Amniotic stem cell (primary cell): ENCODE data around the gene LTN1.
A peak's percentile ranks its signal among the peaks of the same experiment; 100 is the strongest.
"Not testable (repeated sequence)": the region's sequence is repeated elsewhere in the genome, so short reads cannot be mapped to it uniquely, and the experiment has no call there.

ENCODE experiments used
- DNase-seq: peaks from one replicate; lab custom pipeline; 2025; lab: John Stamatoyannopoulos, UW

The LTN1 gene

DNA sequence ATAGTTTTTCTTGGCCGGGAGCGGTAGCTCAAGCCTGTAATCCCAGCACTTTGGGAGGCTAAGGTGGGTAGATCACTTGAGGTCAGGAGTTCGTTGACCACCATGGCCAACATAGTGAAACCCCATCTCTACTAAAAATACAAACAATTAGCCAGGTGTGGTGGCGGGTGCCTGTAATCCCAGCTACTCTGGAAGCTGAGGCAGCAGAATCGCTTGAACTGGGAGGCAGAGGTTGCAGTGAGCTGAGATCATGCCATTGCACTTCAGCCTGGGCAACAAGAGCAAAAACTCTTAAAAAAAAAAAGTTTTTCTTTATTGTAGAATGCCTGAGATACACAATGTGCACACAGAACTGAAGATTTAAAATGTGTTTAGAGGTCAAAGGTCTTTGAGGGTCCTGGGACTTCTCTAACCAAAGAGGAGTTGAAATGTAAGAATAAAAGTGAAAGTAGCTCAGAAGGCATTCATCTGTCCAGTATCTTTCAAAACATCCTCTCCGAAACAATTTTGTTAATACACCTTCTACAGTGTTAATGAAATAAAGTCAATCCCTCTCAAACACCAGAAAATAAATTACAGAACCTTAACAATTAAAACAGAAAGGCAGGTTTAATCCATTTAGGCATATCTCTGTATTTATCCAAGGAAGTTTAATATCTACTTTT is 60.8 kb downstream of the LTN1 start:
- DNase-seq = not testable (repeated sequence)

DNA sequence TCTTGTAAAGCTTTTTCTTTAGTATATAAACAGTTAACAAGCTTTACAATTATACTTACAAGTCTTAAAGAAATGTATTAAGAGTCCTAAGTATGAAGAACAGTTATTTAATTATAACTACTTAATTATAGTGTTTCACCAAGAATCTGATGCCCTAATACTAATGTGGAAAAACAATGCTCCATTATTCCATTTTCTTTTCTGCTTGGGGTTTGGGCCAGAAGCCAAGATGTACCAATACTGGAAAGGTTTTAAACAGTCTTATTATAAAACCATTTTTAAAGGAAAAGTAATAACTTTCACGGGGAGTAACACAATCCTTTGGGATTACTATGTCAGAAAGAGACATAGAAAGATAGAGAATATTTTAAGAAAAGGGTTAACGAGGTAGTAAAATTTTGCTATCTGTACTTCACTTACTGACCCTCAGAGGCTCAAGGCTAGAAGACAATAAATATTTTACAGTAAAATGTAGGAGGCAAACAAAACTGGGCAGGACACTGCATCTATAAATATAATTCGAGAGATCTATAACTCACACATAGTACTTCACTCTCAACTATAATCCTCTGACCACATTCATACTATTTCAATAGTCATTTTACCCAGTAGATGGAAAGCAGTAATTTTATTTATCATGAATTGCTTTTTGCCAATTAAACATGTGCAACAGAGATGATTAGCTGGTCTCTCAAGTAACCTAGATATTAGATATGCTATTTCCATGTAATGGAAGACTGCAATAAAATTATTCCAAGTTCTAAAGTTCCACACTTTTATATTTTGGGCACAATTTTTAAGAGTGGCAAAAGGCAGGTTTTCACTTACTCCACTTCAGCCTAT is 63.9 kb downstream of the LTN1 start:
- no peak for DNase-seq

- no peak for DNase-seq
Observed at GRCh38 chr21:28927130-28927529, 65.5 kb downstream of the LTN1 start.

GRCh38 chr21:28923439-28923975 is 69.2 kb downstream of the LTN1 start:
- DNase-seq = no peak

DNA sequence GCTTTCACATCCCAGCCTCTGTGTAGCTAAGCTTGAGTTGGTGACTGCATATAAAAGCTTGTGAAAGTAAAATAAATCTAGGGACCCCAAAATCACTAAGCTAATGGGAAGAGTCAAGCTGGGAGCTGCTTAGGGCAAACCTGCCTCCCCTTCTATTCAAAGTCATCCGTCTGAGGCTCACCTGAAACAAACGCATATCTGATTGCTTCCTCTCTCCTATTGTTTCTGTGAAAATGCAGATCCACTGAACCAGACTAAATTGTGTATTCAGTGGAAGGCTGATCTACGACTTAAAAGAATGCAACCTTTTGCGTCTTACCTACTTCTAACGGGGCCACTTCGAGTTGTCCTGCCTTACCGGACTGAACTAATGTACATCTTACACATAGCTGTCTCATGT is 70.3 kb downstream of the LTN1 start:
- no peak for DNase-seq

- no peak for DNase-seq
Observed at GRCh38 chr21:28916150-28916893, 76.4 kb downstream of the LTN1 start.

DNA sequence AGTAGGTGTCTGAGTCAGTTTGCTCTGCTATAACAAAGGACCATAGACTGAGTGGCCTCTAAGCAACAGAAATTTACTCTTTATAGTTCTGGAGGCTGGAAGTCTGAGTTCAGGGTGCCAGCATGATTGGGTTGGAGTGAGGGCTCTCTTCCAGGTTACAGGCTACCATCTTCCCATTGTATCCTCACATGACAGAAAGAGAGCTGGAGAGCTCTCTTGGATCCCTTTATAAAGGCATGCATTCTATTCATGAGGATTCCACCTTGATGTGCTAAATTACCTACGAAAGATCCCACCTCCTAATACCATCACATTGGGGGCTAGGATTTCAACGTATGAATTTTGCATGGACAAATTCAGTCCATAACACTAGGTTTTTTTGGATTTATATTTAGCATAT is 79.6 kb downstream of the LTN1 start:
- DNase-seq = no peak

- no peak for DNase-seq
Observed at GRCh38 chr21:28910280-28910887, 82.3 kb downstream of the LTN1 start.

DNA sequence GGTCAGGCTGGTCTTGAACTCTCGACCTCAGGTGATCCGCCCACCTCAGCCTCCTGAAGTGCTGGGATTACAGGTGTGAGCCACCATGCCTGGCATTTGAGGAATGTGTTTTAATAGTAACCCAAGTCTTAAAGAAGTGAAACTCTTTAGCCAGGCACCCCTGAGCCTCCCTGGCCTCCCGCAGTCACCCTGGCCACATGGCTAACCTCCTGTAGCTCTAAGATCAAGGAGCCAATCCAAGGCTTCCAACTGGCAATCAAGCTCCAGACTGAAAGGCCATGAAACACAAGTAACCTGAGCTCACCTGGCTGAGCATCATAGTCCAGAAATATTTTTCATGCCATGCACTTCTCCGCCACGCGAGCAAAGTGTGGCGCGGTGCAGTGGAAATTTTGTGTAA is 84.3 kb downstream of the LTN1 start:
- DNase-seq = no peak

GRCh38 chr21:28906841-28907240 is 85.8 kb downstream of the LTN1 start:
- DNase-seq = no peak

- no peak for DNase-seq
Observed at GRCh38 chr21:28906236-28906635, 86.4 kb downstream of the LTN1 start.

- DNase-seq = no peak
Observed at GRCh38 chr21:28904961-28905435, 87.7 kb downstream of the LTN1 start.

- DNase-seq = no peak
Observed at GRCh38 chr21:28903448-28903847, 89.2 kb downstream of the LTN1 start.

DNA sequence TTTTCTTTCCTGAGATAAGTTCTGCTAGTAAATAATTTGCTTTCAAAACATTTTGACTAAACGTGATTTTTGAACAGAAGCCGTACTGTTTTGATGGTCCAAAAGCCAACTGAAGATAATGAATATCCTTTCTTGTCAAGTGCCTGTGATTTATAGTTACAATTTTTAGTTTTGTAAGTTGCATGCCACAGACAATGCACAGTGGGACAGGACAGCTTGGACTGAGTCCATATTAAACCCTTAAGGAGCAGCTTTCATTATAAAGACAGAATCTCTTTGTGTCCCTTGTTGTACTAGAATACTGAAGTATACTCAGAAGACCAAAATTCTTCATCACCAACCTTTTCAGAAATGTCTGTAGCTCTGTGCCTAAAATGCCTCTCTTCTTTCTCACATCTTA is 92.2 kb downstream of the LTN1 start:
- no peak for DNase-seq

DNA sequence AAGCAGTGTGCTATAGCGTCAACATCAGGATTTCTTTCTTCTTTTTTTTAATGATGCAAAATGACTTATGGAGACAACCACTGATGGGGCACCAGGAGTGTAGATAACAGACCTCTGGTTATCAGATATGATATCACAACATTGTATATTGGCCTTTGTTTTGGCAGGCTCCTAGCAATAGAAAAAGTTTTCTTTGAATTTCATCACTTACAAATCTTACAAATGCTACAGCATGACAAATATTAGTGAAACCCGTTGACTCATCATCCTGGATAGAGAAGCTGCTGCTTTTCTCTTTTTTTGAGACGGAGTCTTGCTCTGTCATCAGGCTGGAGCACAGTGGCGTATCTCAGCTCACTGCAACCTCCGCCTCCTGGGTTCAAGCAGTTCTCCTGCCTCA is 92.9 kb downstream of the LTN1 start:
- peak; percentile 25 for DNase-seq

DNA sequence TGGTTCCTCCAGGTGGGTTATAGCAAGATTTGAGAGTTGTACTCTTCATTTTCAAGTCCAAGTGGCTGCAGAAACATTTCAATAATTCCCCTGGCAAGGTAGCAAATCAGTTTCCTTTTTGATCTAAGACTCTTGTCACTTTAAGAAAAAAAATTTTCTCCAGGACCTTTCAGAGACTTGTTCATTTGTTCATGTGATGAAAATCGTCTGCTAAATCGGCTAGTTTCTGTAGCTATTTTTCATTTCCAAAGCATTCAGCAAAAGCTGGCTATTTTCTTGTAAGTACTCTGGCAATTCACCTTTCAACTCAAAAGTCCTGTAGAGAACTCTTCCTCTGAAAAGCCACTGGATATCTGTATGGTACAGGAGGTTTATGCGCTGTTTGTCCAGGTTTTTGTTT is 93.5 kb downstream of the LTN1 start:
- no peak for DNase-seq

- no peak for DNase-seq
Observed at GRCh38 chr21:28893687-28894086, 99.0 kb downstream of the LTN1 start.

- DNase-seq = no peak
Observed at GRCh38 chr21:28892199-28893111, 100.2 kb downstream of the LTN1 start.

DNA sequence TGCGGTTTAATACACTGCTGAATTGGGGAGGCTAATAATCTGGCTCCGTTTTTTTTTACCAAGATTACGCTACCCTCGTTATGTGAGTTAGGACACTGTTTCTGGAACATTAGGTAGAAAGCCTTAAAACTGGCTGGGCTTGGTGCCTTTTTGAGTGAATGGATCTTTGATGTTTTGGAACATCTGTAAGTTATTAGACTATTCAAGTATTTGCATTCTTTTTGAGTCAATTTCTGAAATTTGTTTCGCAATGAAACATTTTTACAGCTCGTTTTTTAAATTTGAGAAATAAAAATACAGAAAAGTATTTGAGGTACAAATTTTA is 106.9 kb downstream of the LTN1 start:
- DNase-seq = no peak

GRCh38 chr21:28884976-28885852 is 107.5 kb downstream of the LTN1 start:
- peak; percentile 75 for DNase-seq
